HG03095 (cell line): ENCODE data around the gene YKT6.

Source experiments
- ATAC-seq: cut with Tn5 transposase; IDR thresholded peaks from one replicate; pipeline ENCODE4 v1.9.1; 2021; ENCODE audit warnings: moderate library complexity; ENCODE audit not compliant: unreplicated experiment

Gene YKT6

GRCh38 chr7:44230286-44230685 is 29.5 kb downstream of the YKT6 start:
- ATAC-seq, result no peak

DNA sequence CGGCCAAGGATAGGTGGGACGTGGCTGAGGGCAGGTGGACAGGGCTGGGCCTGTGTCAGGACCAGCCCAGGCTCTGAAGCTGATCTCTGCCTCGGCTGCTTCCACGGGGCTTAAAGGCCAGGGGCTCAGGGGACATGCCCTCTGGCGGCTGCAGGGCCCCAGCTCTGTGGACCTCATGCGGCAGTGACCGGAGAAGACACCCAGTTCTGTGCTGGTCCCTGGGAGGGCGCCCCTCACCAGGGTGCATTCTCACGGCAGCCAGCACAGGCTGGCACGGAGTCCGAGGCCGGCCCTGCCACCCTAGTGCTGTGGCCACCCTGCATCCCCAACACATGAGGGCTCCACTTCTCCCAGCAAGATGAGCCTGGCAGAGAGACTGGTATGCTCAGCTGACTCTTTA is 30.3 kb downstream of the YKT6 start:
- no peak for ATAC-seq

GRCh38 chr7:44232396-44232795 is 31.6 kb downstream of the YKT6 start:
- no peak for ATAC-seq

DNA sequence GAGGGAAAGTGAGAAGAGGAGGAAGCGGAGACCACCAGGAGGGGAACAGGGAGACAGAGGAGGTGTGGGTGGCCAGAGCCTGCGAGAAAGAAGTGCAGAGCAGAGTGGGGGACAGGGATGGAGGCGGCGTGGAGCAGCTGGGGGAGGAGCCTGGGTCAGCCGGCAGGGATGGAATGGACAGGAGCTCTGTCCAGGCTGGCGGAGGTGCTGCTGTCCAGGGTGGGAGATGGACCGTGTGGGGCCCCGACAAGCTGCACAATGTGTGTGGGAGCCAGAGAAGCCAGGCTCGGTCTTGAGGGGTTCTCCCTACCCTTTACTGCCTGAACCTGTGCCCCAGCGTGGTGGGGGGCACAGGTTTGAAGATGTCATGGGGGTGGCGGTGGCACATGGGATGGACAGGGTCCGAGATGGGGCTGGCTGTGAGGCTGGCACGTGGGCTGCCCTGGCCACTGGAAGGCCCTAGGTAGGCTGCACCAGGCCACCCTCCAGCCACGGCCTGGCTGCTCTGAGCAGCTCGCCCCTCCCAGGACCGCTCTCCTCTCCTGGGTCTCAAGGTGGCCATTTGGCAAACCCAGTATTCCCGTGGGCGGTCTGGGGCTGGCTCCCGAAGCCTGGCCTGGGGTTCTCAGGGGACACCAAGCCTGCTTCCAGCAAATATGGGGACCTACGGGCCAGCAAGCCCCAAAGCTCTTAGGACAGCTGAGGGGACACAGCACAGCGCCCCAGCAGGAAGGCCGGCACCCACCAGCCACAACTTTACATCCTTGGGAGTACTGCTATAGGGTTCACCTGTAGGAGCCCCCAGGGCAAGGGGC is 32.3 kb downstream of the YKT6 start:
- no peak for ATAC-seq

GRCh38 chr7:44235066-44235465 is 34.3 kb downstream of the YKT6 start:
- ATAC-seq, result no peak

GRCh38 chr7:44235582-44236332 is 35.0 kb downstream of the YKT6 start:
- ATAC-seq, result no peak

GRCh38 chr7:44236333-44236728 is 35.6 kb downstream of the YKT6 start:
- ATAC-seq, result no peak

GRCh38 chr7:44237696-44238095 is 36.9 kb downstream of the YKT6 start:
- no peak for ATAC-seq

DNA sequence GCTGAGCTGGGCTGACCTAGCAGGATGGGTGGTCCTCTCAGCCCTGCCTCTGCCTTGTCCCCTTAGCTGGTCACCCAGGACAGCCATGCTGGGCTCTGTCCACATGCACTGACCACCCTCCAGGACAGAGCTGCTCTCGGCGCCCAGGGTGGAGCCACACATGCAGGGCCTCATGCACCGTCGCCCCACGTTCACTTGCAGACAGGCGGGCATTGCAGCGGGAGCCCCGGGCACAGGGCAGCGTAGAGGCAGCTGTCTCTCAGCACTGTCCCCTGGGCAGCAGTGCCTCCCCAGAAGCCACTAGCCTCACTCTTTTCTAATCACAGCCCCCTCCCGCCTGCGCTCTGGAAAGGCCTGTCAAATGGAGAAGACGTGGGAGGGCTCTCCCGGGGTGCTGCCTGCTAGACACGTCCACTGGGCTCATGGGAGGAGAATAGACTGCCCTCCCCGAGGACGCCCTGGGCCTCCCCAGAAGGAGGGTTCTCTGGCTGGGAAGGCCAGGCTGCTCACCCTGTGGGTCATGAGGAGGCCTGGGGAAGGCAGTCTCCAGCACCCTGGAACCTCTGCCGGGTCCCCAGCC is 37.4 kb downstream of the YKT6 start:
- no peak for ATAC-seq

DNA sequence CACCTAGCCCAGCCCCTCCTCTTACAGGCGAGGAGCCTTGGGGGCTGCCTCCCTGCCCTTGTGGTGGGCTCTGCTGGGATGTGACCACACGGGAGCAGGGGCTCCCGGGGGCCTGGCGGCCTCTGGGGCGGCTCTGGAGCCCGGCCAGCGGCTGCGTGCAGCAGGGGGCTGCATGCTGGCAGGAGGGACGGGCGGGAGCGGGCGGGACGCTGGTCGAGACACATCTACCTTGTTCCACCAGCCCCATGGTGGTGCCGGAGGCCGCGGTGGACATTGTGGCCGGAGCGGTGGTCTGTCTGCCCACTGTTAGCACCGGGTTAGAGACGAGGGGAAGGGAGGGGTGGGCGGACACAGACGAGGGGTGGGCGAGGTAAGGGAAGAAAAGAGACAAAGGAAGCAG is 38.6 kb downstream of the YKT6 start:
- ATAC-seq, result no peak

DNA sequence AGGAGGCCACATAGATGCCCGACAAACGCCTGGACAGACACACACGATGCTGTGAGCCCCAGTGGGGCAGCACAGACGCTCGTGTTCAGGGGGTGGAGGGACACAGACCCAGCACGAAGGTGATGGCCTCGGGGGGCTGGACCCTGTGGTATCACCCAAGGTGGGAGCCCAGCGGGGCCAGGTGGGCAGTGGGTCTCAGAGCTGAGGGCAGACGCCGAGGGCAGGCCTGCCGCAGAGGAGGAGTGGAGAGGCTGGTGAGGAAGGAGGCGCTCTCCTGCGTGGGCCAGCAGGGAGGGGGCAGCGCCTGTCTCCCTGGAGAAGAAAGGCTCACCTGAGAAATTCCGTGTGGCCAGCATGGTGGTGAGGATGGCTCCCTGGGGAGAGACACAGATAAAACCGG is 39.6 kb downstream of the YKT6 start:
- ATAC-seq, result no peak

GRCh38 chr7:44240983-44241510 is 40.3 kb downstream of the YKT6 start:
- peak; percentile 82 for ATAC-seq

GRCh38 chr7:44242091-44242490 is 41.3 kb downstream of the YKT6 start:
- ATAC-seq, result no peak

GRCh38 chr7:44244282-44244681 is 43.5 kb downstream of the YKT6 start:
- no peak for ATAC-seq

- ATAC-seq, result no peak
These were observed 45.8 kb downstream of the YKT6 start for GRCh38 chr7:44246396-44247113.

GRCh38 chr7:44247868-44248651 is 47.3 kb downstream of the YKT6 start:
- no peak for ATAC-seq

- no peak for ATAC-seq
These were observed 49.0 kb downstream of the YKT6 start for GRCh38 chr7:44249639-44250234.

- no peak for ATAC-seq
These were observed 50.5 kb downstream of the YKT6 start for GRCh38 chr7:44251269-44251668.

DNA sequence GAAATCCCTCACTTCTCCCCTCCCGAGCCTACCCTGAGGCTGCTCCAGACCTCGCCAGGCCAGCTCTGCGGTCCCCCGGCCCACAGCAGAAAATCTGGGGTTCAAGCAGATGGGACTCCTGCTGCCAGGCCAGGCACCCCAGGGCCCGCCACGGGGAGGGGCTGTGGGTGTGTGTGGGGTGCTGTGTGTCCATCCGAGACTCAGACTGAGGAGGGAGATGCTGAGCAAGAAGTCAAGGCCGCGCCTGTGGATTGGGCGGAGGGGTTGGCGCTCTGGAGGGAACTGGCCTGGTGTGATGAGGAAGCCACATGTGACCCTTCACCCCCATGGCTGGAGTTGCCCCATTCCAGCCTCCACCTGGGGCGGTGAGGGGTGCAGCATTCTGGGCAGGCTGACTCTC is 51.1 kb downstream of the YKT6 start:
- no peak for ATAC-seq

- no peak for ATAC-seq
These were observed 55.7 kb downstream of the YKT6 start for GRCh38 chr7:44256459-44256858.
